Gastrocnemius medialis (tissue), 4 donors: ENCODE measurements around the gene NDUFAF8. TPM values are rescaled to one million over a fixed set of nuclear protein-coding genes. Genes with fewer than 3 reads are reported as not detected.

Experiments
- ATAC-seq, 2 donors: fragments of 150-250 bp; one replicate each; pipeline ENCODE4 v1.9.1; 2016
- DNase-seq, 2 donors: peaks; one replicate each; pipeline ENCODE4 v3.0.0-alpha.2; 2019
- H3K27ac ChIP-seq, 4 donors: fragments of 200-600 bp; sonication (generic); 1 replicate in 1 of 4; 2 replicates in 3 of 4; pipeline ENCODE4 v1.5.1; 2016 to 2018; ENCODE audit warnings: mild to moderate bottlenecking in 2 of 4, moderate library complexity in 1 of 4
- H3K27me3 ChIP-seq, 3 donors: fragments of 200-600 bp; sonication (generic) in 2 of 3; 1 replicate in 1 of 3; 2 replicates in 2 of 3; pipeline versions ENCODE4 v1.5.1 to v1.6.0; 2016 to 2019; ENCODE audit warnings: mild to moderate bottlenecking in 1 of 3, moderate library complexity in 1 of 3
- H3K36me3 ChIP-seq, 2 donors: fragments of 200-600 bp; sonication (generic) in 1 of 2; one replicate each; pipeline ENCODE4 v1.5.1; 2017 to 2018
- H3K4me1 ChIP-seq, 2 donors: fragments of 200-600 bp; sonication (generic) in 1 of 2; one replicate each; pipeline ENCODE4 v1.5.1; 2016 to 2017; ENCODE audit warnings: mild to moderate bottlenecking in 2 of 2
- H3K4me3 ChIP-seq, 4 donors: fragments of 200-600 bp; sonication (generic) in 3 of 4; 1 replicate in 1 of 4; 2 replicates in 3 of 4; pipeline ENCODE4 v1.5.1; 2016 to 2019; ENCODE audit warnings: mild to moderate bottlenecking in 2 of 4
- H3K9me3 ChIP-seq, 3 donors: fragments of 200-600 bp; sonication (generic) in 2 of 3; 1 replicate in 1 of 3; 2 replicates in 2 of 3; pipeline ENCODE4 v1.5.1; 2016 to 2019
- POLR2A ChIP-seq, 2 donors: fragments of 450-650 bp; IDR thresholded peaks; one replicate each; pipeline ENCODE4 v1.6.1; 2017; ENCODE audit warnings: antibody characterized with exemption in 2 of 2, mild to moderate bottlenecking in 2 of 2, moderate library complexity in 2 of 2
- in situ Hi-C, 4 donors: fragments of 200-750 bp; cut with MboI; loops; one replicate each; pipeline versions ENCODE4 v1.15.0 to v1.8.0; 2017; ENCODE audit warnings: low sequenced_read_pairs in 4 of 4
- intact Hi-C: fragments of 100-400 bp; cut with DNase I; formaldehyde crosslinking; loops from one replicate; pipeline ENCODE4 v1.15.1; 2023; ENCODE audit warnings: low total_unique reads
- total RNA-seq, 4 donors: library from RNA; depleted of rRNA; stranded (reverse); fragments of >200 nt; gene quantifications; one replicate each; pipeline versions ENCODE4 v1.1.0 to v1.2.3, GENCODE V29; 2016
- TF ChIP-seq, protein P1 (sequence below), 5 experiments: fragments of 450-650 bp in 3 of 5; fragments of 200-600 bp in 2 of 5; sonication (generic) in 2 of 5; IDR thresholded peaks in 4 of 5; conservative IDR thresholded peaks in 1 of 5; 1 replicate in 4 of 5; 2 replicates in 1 of 5; pipeline ENCODE4 v1.5.1; 2016 to 2019; ENCODE audit warnings: antibody characterized with exemption in 5 of 5, mild to moderate bottlenecking in 3 of 5, moderate library complexity in 3 of 5

Gene NDUFAF8
- total RNA-seq, 4 donors from 2014 or later = 39.4 to 700 (median 74.5) TPM

DNA sequence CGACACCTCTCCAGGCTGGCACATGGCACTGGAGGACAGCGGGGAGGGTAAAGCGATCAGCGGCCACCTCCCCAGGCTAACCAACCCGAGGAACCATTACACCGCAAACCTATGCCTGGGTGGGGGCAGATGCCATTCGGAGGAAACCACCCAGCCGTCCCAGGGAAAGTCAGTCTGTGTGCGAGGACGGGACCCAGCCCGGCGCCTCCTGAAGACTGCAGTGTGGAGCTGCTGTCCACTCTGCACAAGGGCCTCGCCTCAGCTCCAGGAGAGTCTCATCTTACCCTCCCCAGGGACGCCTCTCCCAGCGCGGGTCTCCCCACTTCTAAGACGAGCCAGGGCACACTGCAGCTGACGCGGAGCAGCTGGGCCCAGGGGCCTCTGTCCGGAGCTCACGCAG is 48.0 kb downstream of the NDUFAF8 start:
- DNase-seq (no peak), ATAC-seq (no peak)
- no peak overlapping the region for H3K4me3 ChIP-seq
- no peak overlapping the region for H3K27ac ChIP-seq
- in situ Hi-C loops = no loop called here
- H3K4me1 ChIP-seq = peaks cover 2 to 5% of the 10 kb centered on the region in 2 donors
- no peaks in the 10 kb centered on the region for H3K27me3 ChIP-seq
- no peak for TF ChIP-seq POLR2A (IDR thresholded peaks at IDR 0.05)
- TF ChIP-seq, protein P1, sequence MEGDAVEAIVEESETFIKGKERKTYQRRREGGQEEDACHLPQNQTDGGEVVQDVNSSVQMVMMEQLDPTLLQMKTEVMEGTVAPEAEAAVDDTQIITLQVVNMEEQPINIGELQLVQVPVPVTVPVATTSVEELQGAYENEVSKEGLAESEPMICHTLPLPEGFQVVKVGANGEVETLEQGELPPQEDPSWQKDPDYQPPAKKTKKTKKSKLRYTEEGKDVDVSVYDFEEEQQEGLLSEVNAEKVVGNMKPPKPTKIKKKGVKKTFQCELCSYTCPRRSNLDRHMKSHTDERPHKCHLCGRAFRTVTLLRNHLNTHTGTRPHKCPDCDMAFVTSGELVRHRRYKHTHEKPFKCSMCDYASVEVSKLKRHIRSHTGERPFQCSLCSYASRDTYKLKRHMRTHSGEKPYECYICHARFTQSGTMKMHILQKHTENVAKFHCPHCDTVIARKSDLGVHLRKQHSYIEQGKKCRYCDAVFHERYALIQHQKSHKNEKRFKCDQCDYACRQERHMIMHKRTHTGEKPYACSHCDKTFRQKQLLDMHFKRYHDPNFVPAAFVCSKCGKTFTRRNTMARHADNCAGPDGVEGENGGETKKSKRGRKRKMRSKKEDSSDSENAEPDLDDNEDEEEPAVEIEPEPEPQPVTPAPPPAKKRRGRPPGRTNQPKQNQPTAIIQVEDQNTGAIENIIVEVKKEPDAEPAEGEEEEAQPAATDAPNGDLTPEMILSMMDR (IDR thresholded peaks at IDR 0.05 in 4 of 5, conservative IDR thresholded peaks at IDR 0.05 in 1 of 5) = no peak
- intact Hi-C loops = no loop called here
- H3K9me3 ChIP-seq = no peaks in the 10 kb centered on the region
- peaks cover 0 to 22% of the 10 kb centered on the region in 2 donors for H3K36me3 ChIP-seq

DNA sequence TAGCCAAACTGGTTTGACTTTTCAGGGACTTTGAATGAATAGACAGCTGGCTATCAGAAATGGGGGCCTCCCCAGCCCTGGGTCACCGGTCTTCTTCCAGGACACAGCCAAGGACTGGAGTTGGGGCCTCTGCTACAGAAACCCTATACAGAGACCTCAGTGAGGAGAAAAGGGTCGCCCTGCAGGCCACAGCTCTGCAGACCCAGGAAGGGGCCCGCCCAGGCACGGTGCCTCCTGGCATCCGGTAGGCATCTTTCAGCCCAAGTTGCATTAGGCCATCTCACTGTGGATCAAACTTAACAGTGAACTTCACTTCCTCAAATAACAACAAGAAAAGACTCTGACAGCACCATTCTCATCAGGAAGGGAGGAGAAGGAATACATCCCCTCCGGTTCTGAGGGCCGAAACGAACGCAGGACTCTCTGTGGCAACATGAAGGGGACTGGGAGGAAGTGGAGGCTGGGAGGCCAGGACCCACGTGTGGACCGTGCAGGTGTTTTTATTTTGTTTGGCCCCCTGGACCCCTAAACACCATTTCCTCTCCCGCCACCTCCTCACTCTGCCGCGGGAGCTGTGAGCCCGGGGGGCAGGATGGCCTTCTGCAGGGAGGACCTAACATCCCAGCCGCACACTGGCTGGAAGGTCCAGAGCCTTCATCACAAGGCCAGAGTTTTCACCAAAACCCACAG is 48.8 kb downstream of the NDUFAF8 start:
- Histone ChIP-seq H3K4me3 (no peak overlapping the region), H3K27ac (no peak overlapping the region), H3K4me1 (peaks cover 8 to 12% of the 10 kb centered on the region in 2 donors), H3K36me3 (peaks cover 0 to 20% of the 10 kb centered on the region in 2 donors), H3K27me3 (no peaks in the 10 kb centered on the region), H3K9me3 (no peaks in the 10 kb centered on the region)
- in situ Hi-C loops = no loop called here
- intact Hi-C loops = no loop called here
- ATAC-seq (no peak), DNase-seq (no peak)
- TF ChIP-seq, protein P1 (IDR thresholded peaks at IDR 0.05 in 4 of 5, conservative IDR thresholded peaks at IDR 0.05 in 1 of 5) = no peak
- TF ChIP-seq POLR2A (IDR thresholded peaks at IDR 0.05) = no peak

DNA sequence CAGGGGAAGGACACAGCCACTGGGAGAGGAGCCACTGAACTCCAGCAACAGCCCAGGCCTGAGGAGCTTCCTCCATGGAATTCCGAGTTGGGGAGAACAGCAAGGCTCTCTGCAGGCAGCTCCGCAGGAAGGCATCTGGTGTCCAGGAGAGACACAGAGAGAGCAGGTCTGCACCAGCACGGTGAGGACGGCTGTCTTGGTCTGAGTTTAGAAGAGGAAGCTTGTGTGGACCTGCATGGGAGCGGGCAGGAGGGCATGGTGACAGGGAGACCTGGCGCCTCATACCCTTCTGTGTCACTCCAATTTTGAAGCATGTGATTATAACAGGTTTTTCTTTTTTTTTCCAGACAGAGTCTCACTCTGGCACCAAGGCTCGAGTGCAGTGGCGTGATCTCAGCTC is 49.6 kb downstream of the NDUFAF8 start:
- no peak for ATAC-seq
- no peaks in the 10 kb centered on the region for H3K9me3 ChIP-seq
- in situ Hi-C loops = no loop called here
- TF ChIP-seq, protein P1 (IDR thresholded peaks at IDR 0.05 in 4 of 5, conservative IDR thresholded peaks at IDR 0.05 in 1 of 5) = no peak
- H3K36me3 ChIP-seq = peaks cover 0 to 17% of the 10 kb centered on the region in 2 donors
- intact Hi-C loops = no loop called here
- H3K4me3 ChIP-seq = no peak overlapping the region
- H3K27me3 ChIP-seq = no peaks in the 10 kb centered on the region
- H3K27ac ChIP-seq = no peak overlapping the region
- DNase-seq = no peak
- peaks cover 9 to 20% of the 10 kb centered on the region in 2 donors for H3K4me1 ChIP-seq

DNA sequence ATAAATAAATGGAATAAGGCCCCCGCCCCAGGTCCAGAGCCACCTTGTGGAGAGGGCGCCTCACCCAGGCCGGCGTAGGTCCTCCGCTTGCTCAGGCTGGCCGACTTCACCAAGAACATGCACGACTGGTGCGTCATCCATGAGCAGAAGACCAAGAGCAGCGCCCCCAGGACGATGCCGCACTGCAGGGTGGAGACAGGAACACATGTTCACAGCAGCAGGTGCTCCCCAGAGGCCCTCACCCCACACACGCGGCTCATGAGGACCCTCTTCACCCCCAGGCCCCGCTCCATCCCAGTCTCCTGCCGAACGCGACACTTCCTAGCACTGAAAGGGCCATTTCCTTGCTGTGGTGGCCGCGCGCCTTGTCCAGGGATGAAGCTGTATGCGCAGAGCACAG is 50.5 kb downstream of the NDUFAF8 start:
- Histone ChIP-seq H3K27ac (no peak overlapping the region), H3K36me3 (peaks cover 0 to 17% of the 10 kb centered on the region in 2 donors), H3K4me3 (no peak overlapping the region), H3K27me3 (no peaks in the 10 kb centered on the region), H3K9me3 (no peaks in the 10 kb centered on the region), H3K4me1 (peaks cover 18 to 27% of the 10 kb centered on the region in 2 donors)
- TF ChIP-seq, protein P1 (IDR thresholded peaks at IDR 0.05 in 4 of 5, conservative IDR thresholded peaks at IDR 0.05 in 1 of 5) = no peak
- TF ChIP-seq POLR2A (IDR thresholded peaks at IDR 0.05) = no peak
- ATAC-seq (no peak), DNase-seq (no peak)
- in situ Hi-C loops (loop anchor here in 3 of 4 donors (5.0 to 10.0 kb wide), 3 partner anchors 105 to 195 kb away; partner anchors contain the start of gene BAHCC1 (in 1 of the 3)), intact Hi-C loops (no loop called here)
